AG09319 (cell line): ENCODE results near the gene TLCD5.

ENCODE experiments used
- DNase-seq: peaks from one replicate; pipeline ENCODE4 v3.0.0-alpha.2; 2010; ENCODE audit warnings: low read depth; ENCODE audit errors: extremely low read depth
- CTCF ChIP-seq: IDR thresholded peaks from 2 replicates; pipeline ENCODE4 v1.5.1; 2011; ENCODE audit warnings: low read depth, mild to moderate bottlenecking, inconsistent platforms, low read length, moderate library complexity

The TLCD5 gene

GRCh38 chr11:120338107-120338933 is 13.2 kb downstream of the TLCD5 start:
- no peak for TF ChIP-seq CTCF
- no peak for DNase-seq

GRCh38 chr11:120339394-120339890 is 14.3 kb downstream of the TLCD5 start:
- no peak for DNase-seq
- no peak for TF ChIP-seq CTCF

- TF ChIP-seq CTCF, result no peak
- DNase-seq, result no peak
These were observed 15.4 kb downstream of the TLCD5 start for GRCh38 chr11:120340529-120340928.

- DNase-seq, result no peak
These were observed 17.1 kb downstream of the TLCD5 start for GRCh38 chr11:120342226-120342625.

GRCh38 chr11:120342678-120343077 is 17.6 kb downstream of the TLCD5 start:
- TF ChIP-seq CTCF, result no peak
- no peak for DNase-seq

More at GRCh38 chr11:120342226-120342625, 17.1 kb downstream of the TLCD5 start:
- TF ChIP-seq CTCF, result no peak

- no peak for TF ChIP-seq CTCF
- DNase-seq, result no peak
These were observed 18.3 kb downstream of the TLCD5 start for GRCh38 chr11:120343429-120343828.

GRCh38 chr11:120344302-120345004 is 19.4 kb downstream of the TLCD5 start:
- TF ChIP-seq CTCF, result no peak
- DNase-seq, result no peak
